PFSK-1 (cell line): Measurements from ENCODE around the gene DAB2IP.

Source experiments
- POLR2AphosphoS5 ChIP-seq: IDR thresholded peaks from 2 replicates; pipeline ENCODE4 v1.6.1; 2012; ENCODE audit warnings: low read depth, mild to moderate bottlenecking, control low read depth, low read length, moderate library complexity
- REST ChIP-seq, 2 experiments: IDR thresholded peaks; 2 replicates each; pipeline versions ENCODE4 v1.6.1 to v1.8.0; 2011 to 2012; ENCODE audit warnings: low read depth in 2 of 2, low read length in 2 of 2, control low read depth in 1 of 2, inconsistent platforms in 1 of 2, mild to moderate bottlenecking in 1 of 2, moderate library complexity in 1 of 2; ENCODE audit not compliant: insufficient read depth in 1 of 2
- TAF1 ChIP-seq: IDR thresholded peaks from 2 replicates; pipeline ENCODE4 v1.6.1; 2012; ENCODE audit warnings: low read length, control low read depth, borderline replicate concordance; ENCODE audit not compliant: insufficient read depth

GRCh38 chr9:121620777-121621449 lies 30.5 kb upstream of the DAB2IP start:
- TF ChIP-seq POLR2AphosphoS5: no peak
- no peak for TF ChIP-seq REST (IDR thresholded peaks at IDR 0.05; ENCODE audit: insufficient read depth in 1 of 2, low read depth in 2 of 2, low read length in 2 of 2)
- no peak for TF ChIP-seq TAF1
